NCI-H1417 treated with DMSO at 0.1 percent for 48 hours (cell line): Measurements from ENCODE around the gene MED13L.
A peak's percentile ranks its signal among the peaks of the same experiment; 100 is the strongest.
"Not testable (repeated sequence)": the region's sequence is repeated elsewhere in the genome, so short reads cannot be mapped to it uniquely, and the experiment has no call there.

Experiments
- DNase-seq: peaks from one replicate; lab custom pipeline; 2025; lab: John Stamatoyannopoulos, UW

MED13L gene

GRCh38 chr12:116246490-116247179 lies 30.9 kb downstream of the MED13L start:
- no peak for DNase-seq

GRCh38 chr12:116245189-116245588 lies 32.3 kb downstream of the MED13L start:
- DNase-seq = no peak

- DNase-seq = no peak
Observed at GRCh38 chr12:116244474-116245090, 32.9 kb downstream of the MED13L start.

DNA sequence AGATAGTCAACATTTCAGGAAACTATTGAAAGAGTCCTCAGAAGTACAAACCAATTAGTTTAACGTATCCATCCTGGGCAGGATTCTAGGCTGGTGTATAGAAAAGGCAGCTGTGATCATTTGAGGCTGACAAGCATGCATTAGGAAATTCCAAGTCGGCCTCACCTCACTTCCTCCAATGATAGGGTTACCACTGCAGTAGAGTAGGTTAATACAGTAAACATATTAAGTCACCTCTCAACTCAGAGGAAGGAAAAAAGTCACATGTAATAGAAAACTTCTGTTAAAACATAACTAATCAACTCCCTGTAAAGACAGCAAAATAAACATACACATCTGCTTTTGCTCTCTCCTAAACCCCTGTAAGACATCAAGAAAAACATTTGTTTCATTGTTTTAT lies 33.5 kb downstream of the MED13L start:
- no peak for DNase-seq

DNA sequence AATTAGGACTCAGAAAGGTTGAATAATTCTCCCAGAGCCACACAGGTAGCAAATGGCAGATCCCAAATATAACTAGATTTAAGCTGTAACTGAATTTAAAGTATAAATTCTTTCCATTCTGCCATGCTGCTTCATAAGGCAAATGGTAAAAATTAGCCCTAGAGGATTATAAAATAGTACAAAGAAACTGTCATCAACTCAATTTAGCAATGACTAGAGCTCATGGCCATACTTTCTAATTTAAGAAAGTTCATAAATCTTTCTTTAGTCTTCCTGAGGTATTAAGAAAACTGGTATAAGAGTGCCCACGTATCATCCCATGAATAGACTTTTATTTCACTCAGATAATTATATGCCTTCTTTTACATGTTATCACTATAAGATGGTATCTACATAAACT lies 34.8 kb downstream of the MED13L start:
- DNase-seq = no peak

GRCh38 chr12:116241157-116241759 lies 36.2 kb downstream of the MED13L start:
- no peak for DNase-seq

DNA sequence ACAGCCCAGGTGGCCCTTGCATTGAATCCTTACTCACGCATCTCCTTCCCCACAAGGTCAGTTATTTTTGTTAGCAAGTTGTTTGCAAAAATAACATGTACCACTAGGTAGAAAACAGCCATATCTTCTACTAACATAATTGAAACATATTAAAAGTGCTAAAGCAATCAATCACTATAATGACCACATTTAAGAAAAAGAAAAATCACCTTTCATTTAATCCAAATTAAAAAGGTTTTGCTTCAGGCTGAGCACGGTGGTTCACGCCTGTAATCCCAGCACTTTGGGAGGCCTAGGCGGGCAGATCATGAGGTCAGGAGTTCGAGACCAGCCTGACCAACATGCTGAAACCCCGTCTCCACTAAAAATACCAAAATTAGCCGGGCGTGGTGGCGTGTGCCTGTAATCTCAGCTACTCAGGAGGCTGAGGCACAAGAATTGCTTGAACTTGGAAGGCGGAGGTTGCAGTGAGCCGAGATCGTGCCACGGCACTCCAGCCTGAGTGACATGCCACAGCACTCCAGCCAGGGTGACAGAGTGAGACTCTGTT lies 38.8 kb downstream of the MED13L start:
- not testable (repeated sequence) for DNase-seq

- DNase-seq = no peak
Observed at GRCh38 chr12:116238149-116238548, 39.3 kb downstream of the MED13L start.

DNA sequence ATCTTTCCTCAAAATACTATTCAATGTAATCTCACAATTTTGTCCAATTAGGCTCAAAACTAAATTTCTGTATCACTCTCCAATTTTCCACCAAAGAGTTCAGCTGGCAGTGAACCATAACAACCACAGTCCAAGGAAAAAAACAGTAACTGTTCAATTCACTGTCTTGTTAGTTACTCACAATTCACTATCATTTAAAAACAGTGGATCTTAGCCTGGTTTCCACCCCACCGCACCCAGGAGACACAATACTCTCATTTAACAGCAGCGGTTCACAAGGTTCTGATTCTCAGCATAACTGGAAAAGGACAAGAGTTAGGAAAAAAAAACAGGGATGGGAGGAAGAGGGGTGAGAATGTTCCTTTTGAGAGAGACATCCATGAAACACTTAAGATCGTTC lies 40.5 kb downstream of the MED13L start:
- no peak for DNase-seq

DNA sequence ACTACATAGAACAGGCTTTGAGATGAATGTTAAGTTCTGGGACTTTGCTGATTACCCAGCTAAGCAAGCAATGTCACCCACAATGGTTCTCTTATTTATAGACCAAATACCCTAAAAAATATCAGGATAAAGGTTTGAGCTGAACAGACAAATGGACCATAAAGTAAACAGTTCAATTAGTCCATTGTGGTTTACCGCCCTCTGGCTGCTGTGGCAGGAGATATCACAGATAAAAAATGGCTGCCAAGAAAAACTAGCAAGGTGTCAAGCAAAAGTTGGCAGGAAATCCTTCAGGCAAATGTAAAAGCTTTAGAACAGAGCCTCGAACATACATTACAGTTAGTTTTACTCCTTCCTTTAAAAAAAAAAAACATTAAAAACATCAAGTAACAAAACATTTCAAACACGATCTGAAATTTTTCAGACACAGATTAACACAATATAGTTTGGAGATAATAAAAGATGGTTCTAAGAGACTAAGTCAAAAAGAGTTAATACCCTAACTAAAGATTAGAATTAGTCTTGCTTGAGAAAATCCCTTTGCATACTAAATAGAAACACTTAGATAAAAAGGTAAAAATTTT lies 41.3 kb downstream of the MED13L start:
- peak; percentile 31 for DNase-seq

DNA sequence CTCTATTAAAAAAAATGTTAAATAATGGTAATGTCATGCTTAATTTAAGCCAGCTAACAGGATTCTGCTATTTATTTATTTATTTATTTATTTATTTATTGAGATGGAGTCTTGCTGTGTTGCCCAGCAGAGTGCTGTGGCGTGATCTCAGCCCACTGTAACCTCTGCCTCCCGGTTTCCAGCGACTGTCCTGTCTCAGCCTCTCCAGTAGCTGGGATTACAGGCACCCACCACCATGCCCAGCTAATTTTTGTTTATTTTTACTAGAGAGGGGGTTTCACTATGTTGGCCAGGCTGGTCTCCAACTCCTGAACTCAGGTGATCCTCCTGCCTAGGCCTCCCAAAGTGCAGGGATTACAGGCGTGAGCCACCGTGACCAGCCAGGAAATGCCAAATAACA lies 43.3 kb downstream of the MED13L start:
- not testable (repeated sequence) for DNase-seq

DNA sequence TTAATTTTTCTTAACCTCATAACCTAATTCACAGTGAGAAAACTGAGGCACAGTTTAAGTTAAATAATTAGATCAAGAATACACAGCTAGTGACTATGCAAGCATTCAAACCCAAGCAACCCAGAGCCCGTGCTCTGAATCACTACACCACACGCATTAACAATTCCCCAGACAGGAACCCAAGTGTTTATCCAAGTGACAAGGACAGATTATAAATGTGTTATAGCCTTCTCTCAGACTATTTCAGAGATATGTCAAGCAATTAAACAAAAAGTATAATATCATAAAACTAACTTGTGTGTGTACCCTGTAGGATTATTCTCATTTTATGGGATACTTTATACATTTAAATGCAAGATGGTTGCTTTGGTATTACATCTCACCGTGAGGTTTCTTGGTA lies 43.8 kb downstream of the MED13L start:
- DNase-seq = no peak

DNA sequence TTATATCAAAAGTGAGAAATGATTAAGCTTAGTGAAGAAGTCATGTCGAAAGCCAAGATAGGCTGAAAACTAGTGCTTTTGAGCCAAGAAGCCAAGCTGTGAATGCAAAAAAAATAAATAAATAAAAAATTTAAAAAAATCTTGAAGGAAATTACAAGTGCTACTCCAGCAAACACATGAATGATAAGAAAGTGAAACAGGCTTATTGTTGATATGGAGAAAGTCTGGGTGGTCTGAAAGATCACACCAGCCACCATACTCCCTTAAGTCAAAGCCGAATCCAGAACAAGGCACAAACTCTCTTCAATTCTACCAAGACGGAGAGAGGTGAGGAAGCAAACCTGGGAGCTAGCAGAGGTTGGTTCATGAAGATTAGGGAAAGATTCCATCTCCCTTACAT lies 49.7 kb downstream of the MED13L start:
- no peak for DNase-seq

DNA sequence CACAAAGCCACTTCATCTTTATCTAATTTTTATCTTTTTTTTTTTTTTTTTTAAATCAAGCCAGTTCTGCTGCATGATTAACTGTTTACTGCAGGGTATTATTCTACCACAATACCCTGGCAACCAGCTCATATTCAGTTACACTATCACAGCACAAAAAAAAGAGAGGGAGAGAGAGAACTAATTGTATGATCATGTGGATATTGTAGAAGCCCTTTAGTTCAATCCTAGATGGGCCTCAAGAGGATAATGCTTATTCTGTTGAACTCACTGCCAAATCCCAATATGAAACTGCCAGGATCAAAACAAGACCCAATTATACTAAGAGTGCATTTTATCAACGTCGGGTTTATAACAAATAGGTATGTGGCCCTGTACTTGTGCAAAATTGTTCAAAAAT lies 51.5 kb downstream of the MED13L start:
- DNase-seq = peak; percentile 31

DNA sequence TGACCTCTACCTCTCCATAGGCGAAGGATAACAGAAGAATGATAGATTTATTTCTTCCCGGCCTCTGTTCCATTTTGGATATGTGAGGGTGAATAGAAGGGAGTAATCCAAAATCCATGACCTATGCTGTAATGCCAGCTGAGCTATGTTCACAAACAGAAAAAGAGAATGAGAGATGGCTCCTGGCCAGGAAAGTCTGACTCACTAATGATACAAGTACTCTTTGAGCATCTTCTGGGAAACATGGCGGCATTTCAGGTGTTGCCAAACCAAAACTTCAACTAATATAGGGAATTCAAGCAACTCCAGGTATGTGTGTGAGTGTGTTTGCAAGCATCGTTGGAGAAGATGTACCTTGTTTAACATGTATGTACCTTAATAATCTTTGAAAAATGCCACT lies 55.1 kb downstream of the MED13L start:
- DNase-seq = no peak

DNA sequence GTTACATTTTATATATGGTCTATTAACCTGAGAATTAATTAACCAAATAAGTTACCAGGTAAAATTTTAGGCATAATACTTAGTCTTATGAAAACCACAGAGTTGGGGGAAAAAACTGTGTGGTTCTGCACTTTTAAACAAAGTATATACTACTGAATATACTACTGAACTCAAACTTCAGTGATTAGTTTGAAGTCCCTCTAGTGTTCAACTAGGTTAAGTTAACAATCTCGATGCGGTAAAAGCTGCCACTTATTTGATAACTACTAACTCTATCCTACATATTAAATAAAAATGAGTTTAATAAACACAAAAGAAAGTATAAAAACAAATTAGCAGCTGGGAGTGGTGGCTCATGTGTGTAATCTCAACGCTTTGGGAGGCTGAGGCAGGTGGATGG lies 56.7 kb downstream of the MED13L start:
- DNase-seq = no peak

DNA sequence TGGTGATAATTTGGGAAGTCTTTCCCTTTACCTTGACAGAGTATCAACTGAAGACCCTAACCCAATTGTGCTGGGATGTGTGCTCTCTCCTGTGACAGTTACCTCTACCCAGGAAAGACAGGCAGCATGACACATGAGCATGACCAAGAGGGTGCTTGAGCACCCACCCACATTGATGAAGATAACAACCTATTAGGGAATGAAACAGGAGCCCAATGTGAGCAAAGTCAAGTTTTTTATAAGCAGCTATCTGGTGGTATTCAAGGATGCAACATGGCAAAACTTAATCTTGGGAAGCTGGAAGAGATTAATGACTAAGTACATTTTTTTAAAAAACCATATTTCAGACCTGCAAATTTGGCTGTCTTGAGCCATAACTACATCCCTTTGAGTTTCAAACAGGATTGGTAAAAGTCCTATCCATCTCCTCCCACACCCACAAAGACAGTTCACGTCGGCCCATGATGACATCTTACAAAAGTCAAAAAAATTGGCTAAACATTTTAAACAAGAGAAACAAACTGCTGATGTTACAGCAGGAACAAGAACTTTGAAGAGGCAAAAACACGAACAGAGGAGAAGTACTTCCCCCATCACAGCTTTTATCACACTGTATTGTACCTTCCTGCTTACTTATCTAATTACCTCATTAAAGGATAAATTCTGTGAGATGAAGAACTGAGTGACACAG lies 60.3 kb downstream of the MED13L start:
- DNase-seq = no peak

GRCh38 chr12:116216022-116216756 lies 61.3 kb downstream of the MED13L start:
- DNase-seq = no peak

DNA sequence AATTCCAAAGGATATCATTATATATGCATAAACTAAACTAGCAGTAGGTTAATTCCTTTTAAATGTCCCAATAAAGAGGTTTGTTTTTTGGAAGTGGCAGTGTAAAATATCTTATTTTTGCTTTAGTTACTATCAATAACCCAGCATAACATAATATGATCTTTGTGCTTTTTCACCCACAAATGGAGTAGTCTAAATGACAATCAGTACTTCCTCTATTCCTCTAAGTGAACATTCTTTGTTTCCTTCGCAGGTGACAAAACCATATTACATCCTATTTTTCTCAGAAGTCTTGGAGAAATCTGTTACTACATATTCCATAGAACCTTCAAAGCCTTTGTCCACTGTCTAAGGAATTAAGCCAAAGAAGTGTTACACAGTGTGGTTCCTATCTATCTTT lies 62.5 kb downstream of the MED13L start:
- DNase-seq = no peak

- DNase-seq = no peak
Observed at GRCh38 chr12:116213885-116214527, 63.5 kb downstream of the MED13L start.

DNA sequence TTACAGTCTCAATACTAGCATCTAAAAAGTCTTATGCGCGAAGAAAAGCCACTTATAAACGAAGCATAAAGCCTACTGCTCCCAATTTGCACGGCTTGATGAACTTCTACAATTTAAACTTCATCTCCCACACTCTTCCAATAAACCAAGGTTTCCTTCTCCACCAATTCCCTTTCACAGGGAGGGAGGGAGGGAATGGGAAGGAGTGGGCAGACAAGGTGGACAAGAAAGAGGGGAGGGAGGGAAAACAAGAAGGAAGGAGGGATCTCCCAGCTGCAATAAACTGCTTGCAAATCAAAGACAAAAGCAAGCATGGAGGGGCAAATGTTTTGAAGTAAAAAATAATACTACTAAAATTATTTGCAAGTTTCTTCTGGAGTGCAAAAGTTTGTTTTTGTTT lies 64.5 kb downstream of the MED13L start:
- no peak for DNase-seq
